ENCODE measurements around the gene TLE7. TPM values are rescaled to one million over a fixed set of nuclear protein-coding genes. Genes with fewer than 3 reads are reported as not detected.

TLE7 gene
- total RNA-seq, 1 donor from 2014 or later, result not detected

DNA sequence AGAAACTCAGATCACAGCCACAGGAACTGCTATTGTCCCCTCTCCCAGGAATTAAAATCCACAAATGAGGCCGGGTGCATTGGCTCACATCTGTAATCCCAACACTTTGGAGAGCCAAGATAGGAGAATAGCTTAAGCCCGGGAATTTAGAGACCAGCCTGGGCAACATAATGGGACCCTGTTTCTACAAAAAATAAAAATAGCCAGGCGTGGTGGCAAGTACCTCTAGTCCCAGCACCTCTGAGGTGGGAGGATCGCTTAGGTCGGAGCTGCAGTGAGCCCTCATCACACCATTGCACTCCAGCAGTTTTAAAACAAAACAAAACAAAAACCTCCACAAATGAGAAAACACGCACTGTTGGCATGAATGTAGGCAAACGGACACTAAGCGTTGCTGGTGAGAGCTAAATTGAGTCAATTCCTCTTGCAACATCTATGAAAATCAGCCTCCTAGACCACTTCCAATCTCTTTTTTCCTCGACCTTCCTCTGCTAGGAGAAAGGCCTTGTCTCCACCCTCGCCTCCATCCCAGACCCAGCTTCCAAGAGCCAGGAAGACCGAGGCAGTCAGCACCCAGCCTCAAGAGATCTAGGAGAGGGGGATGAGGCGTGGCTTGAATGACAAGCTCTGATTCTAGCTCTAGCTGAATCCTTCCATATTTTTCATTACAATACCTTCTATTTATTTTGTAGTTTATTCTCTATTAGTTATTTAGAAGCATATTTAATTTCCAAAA is 14.8 kb downstream of the TLE7 start:
- Mint-ChIP-seq H3K4me1 (ENCODE audit: unreplicated experiment) (peaks cover 8% of the 10 kb centered on the region), H3K27ac (peak overlapping the region; percentile 94), H3K36me3 (no peaks in the 10 kb centered on the region), H3K4me3 (peak overlapping the region; percentile 83), H3K9me3 (no peaks in the 10 kb centered on the region), H3K27me3 (peaks cover 61% of the 10 kb centered on the region)
- TF ChIP-seq, protein P1, sequence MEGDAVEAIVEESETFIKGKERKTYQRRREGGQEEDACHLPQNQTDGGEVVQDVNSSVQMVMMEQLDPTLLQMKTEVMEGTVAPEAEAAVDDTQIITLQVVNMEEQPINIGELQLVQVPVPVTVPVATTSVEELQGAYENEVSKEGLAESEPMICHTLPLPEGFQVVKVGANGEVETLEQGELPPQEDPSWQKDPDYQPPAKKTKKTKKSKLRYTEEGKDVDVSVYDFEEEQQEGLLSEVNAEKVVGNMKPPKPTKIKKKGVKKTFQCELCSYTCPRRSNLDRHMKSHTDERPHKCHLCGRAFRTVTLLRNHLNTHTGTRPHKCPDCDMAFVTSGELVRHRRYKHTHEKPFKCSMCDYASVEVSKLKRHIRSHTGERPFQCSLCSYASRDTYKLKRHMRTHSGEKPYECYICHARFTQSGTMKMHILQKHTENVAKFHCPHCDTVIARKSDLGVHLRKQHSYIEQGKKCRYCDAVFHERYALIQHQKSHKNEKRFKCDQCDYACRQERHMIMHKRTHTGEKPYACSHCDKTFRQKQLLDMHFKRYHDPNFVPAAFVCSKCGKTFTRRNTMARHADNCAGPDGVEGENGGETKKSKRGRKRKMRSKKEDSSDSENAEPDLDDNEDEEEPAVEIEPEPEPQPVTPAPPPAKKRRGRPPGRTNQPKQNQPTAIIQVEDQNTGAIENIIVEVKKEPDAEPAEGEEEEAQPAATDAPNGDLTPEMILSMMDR (conservative IDR thresholded peaks at IDR 0.05), result no peak
- DNase-seq (ENCODE audit: extremely low spot score, unreplicated experiment), result no peak

DNA sequence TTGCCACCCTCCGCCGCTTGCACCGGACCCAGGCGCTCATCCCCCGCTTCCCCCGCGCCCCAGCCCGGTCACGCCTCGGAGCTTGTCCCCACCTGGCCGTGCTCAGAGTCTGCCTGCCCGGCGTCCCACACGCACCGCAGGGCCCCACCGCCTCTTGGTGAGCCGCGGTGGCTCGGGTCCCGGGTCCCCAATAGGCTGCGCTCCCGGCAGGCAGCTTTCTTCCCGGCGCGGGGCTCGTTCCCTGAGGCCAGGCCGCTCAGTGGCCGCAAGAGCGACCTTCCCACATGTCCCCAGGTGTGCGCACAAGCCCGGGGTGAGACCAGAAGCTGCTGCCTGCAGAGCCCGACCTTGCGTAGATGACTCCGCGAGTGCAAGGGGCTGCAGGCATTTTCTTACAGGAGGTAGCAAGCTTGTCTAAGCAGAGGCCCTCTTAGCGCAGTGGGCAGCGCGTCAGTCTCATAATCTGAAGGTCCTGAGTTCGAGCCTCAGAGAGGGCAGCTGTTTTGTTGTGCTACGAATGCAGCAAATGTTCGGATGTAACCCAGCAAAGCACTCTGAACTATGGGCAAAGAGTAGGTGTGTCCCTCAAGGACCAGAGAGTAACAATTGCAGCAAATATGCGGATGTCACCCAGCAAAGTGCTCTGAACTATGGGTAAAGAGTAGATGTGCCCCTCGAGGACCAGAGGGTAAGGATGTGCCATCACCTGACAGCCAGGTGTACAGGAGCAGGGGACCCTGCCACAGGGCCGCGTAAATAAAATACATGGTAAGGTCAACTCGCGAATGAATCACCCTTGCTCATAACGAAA is 15.6 kb downstream of the TLE7 start:
- H3K4me1 Mint-ChIP-seq (ENCODE audit: unreplicated experiment), result peaks cover 8% of the 10 kb centered on the region
- H3K27me3 Mint-ChIP-seq, result peaks cover 62% of the 10 kb centered on the region
- peak overlapping the region; percentile 94 for H3K27ac Mint-ChIP-seq
- H3K9me3 Mint-ChIP-seq, result no peaks in the 10 kb centered on the region
- no peaks in the 10 kb centered on the region for H3K36me3 Mint-ChIP-seq
- peak; percentile 83 for DNase-seq (ENCODE audit: extremely low spot score, unreplicated experiment)
- TF ChIP-seq, protein P1 (conservative IDR thresholded peaks at IDR 0.05), result no peak
- H3K4me3 Mint-ChIP-seq, result peak overlapping the region; percentile 83

DNA sequence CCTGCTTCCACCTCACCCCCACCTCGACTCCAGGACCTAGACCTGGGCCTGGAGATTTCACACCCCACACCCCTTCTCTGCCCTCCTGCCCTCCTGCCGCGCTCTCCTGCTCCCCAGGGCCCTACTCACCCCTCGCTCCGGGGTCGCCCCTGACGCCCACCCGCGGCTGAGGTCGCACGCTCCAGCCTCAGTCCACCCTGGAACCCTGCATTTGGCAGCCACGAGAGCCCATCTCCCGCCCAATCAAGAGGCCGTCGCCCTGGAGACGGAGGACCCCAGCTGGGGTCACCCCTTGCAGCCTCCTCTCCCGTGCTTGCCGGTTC is 16.1 kb downstream of the TLE7 start:
- peaks cover 8% of the 10 kb centered on the region for H3K4me1 Mint-ChIP-seq (ENCODE audit: unreplicated experiment)
- peak overlapping the region; percentile 83 for H3K4me3 Mint-ChIP-seq
- TF ChIP-seq, protein P1 (conservative IDR thresholded peaks at IDR 0.05), result no peak
- H3K27ac Mint-ChIP-seq, result no peak overlapping the region
- no peaks in the 10 kb centered on the region for H3K9me3 Mint-ChIP-seq
- peaks cover 62% of the 10 kb centered on the region for H3K27me3 Mint-ChIP-seq
- DNase-seq (ENCODE audit: extremely low spot score, unreplicated experiment), result no peak
- no peaks in the 10 kb centered on the region for H3K36me3 Mint-ChIP-seq

- peaks cover 61% of the 10 kb centered on the region for H3K27me3 Mint-ChIP-seq
- no peaks in the 10 kb centered on the region for H3K36me3 Mint-ChIP-seq
- peaks cover 8% of the 10 kb centered on the region for H3K4me1 Mint-ChIP-seq (ENCODE audit: unreplicated experiment)
- DNase-seq (ENCODE audit: extremely low spot score, unreplicated experiment), result no peak
- no peaks in the 10 kb centered on the region for H3K9me3 Mint-ChIP-seq
- H3K27ac Mint-ChIP-seq, result no peak overlapping the region
- TF ChIP-seq, protein P1 (conservative IDR thresholded peaks at IDR 0.05), result no peak
- peak overlapping the region; percentile 83 for H3K4me3 Mint-ChIP-seq
Observed at GRCh38 chr16:71424626-71425025, 17.2 kb downstream of the TLE7 start.

DNA sequence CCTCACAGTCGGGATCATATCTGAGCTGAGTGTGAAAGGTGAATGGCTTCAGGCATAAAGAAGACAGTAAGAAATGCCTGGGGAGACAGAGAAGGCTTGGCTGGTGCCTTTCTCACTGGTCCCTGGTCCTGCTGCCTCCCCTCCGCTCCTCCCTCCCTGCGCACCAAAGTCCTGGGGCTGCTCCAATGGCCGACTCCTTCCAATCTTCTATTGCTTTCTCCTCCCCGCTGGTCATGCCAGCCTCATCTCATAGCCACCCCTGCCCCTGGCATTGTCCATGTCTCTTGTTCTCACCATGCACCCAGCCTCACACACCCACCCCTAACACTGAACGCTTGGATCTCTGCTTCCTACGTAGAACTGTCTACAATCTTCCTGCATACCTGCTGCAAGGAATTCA is 18.0 kb downstream of the TLE7 start:
- TF ChIP-seq, protein P1 (conservative IDR thresholded peaks at IDR 0.05), result no peak
- no peaks in the 10 kb centered on the region for H3K9me3 Mint-ChIP-seq
- H3K27ac Mint-ChIP-seq, result peak overlapping the region; percentile 27
- H3K36me3 Mint-ChIP-seq, result no peaks in the 10 kb centered on the region
- peaks cover 8% of the 10 kb centered on the region for H3K4me1 Mint-ChIP-seq (ENCODE audit: unreplicated experiment)
- peaks cover 60% of the 10 kb centered on the region for H3K27me3 Mint-ChIP-seq
- H3K4me3 Mint-ChIP-seq, result peak overlapping the region; percentile 32
- no peak for DNase-seq (ENCODE audit: extremely low spot score, unreplicated experiment)
